ENCODE data around the gene HK1.

The HK1 gene

GRCh38 chr10:69329721-69330178 is 51.5 kb downstream of the HK1 start:
- H3K36me3 ChIP-seq (ENCODE audit: insufficient read depth, low read length) = peaks cover 8% of the 10 kb centered on the region; the same call in 1 of the 2 replicates
- TF ChIP-seq CTCF (IDR thresholded peaks at IDR 0.05; ENCODE audit: low read length) (no peak), EZH2 (IDR thresholded peaks at IDR 0.05; ENCODE audit: borderline replicate concordance, low read length) (no peak)
- H3K27me3 ChIP-seq (ENCODE audit: insufficient read depth, low read length) = no peaks in the 10 kb centered on the region
- no peaks in the 10 kb centered on the region for H3K9me3 ChIP-seq (ENCODE audit: low read length)
- no peaks in the 10 kb centered on the region for H3K9me2 ChIP-seq (ENCODE audit: low read depth, low read length)
- H2AFZ ChIP-seq (ENCODE audit: low read length) = no peak overlapping the region
- H3K4me2 ChIP-seq (ENCODE audit: low read length) = no peak overlapping the region
- H3K4me1 ChIP-seq (ENCODE audit: insufficient read depth, low read length, severe bottlenecking) = peaks cover 29% of the 10 kb centered on the region
- H3K79me2 ChIP-seq (ENCODE audit: insufficient read depth, low read length) = peaks cover 7% of the 10 kb centered on the region; the same call in 1 of the 2 replicates
- no peak overlapping the region for H3K9ac ChIP-seq (ENCODE audit: low read length)
- H3F3A ChIP-seq (ENCODE audit: insufficient read depth, low read length) = no peaks in the 10 kb centered on the region
- H4K20me1 ChIP-seq (ENCODE audit: insufficient read depth, low read length) = no peaks in the 10 kb centered on the region
- no peak overlapping the region for H3K4me3 ChIP-seq (ENCODE audit: low read depth, low read length, poor library complexity, severe bottlenecking)
- no peak overlapping the region for H3K27ac ChIP-seq (ENCODE audit: low read depth, low read length, poor library complexity, severe bottlenecking)

GRCh38 chr10:69331161-69331560 is 52.9 kb downstream of the HK1 start:
- Histone ChIP-seq H3F3A (ENCODE audit: insufficient read depth, low read length) (no peaks in the 10 kb centered on the region), H3K9ac (ENCODE audit: low read length) (no peak overlapping the region), H3K27me3 (ENCODE audit: insufficient read depth, low read length) (no peaks in the 10 kb centered on the region), H2AFZ (ENCODE audit: low read length) (no peak overlapping the region), H3K79me2 (ENCODE audit: insufficient read depth, low read length) (peaks cover 12% of the 10 kb centered on the region), H3K4me2 (ENCODE audit: low read length) (no peak overlapping the region), H3K4me1 (ENCODE audit: insufficient read depth, low read length, severe bottlenecking) (peaks cover 40% of the 10 kb centered on the region), H3K4me3 (ENCODE audit: low read depth, low read length, poor library complexity, severe bottlenecking) (no peak overlapping the region), H3K9me2 (ENCODE audit: low read depth, low read length) (no peaks in the 10 kb centered on the region), H3K9me3 (ENCODE audit: low read length) (no peaks in the 10 kb centered on the region), H4K20me1 (ENCODE audit: insufficient read depth, low read length) (no peaks in the 10 kb centered on the region), H3K27ac (ENCODE audit: low read depth, low read length, poor library complexity, severe bottlenecking) (no peak overlapping the region), H3K36me3 (ENCODE audit: insufficient read depth, low read length) (peaks cover 8% of the 10 kb centered on the region; the same call in 1 of the 2 replicates)
- no peak for TF ChIP-seq CTCF (IDR thresholded peaks at IDR 0.05; ENCODE audit: low read length)
- TF ChIP-seq EZH2 (IDR thresholded peaks at IDR 0.05; ENCODE audit: borderline replicate concordance, low read length) = no peak

- Histone ChIP-seq H3K9ac (ENCODE audit: low read length) (no peak overlapping the region), H4K20me1 (ENCODE audit: insufficient read depth, low read length) (no peaks in the 10 kb centered on the region), H2AFZ (ENCODE audit: low read length) (no peak overlapping the region), H3F3A (ENCODE audit: insufficient read depth, low read length) (no peaks in the 10 kb centered on the region), H3K27ac (ENCODE audit: low read depth, low read length, poor library complexity, severe bottlenecking) (no peak overlapping the region), H3K4me3 (ENCODE audit: low read depth, low read length, poor library complexity, severe bottlenecking) (no peak overlapping the region), H3K4me2 (ENCODE audit: low read length) (no peak overlapping the region), H3K27me3 (ENCODE audit: insufficient read depth, low read length) (no peaks in the 10 kb centered on the region), H3K36me3 (ENCODE audit: insufficient read depth, low read length) (peaks cover 8% of the 10 kb centered on the region; the same call in 1 of the 2 replicates), H3K4me1 (ENCODE audit: insufficient read depth, low read length, severe bottlenecking) (peaks cover 38% of the 10 kb centered on the region), H3K9me3 (ENCODE audit: low read length) (no peaks in the 10 kb centered on the region), H3K9me2 (ENCODE audit: low read depth, low read length) (no peaks in the 10 kb centered on the region), H3K79me2 (ENCODE audit: insufficient read depth, low read length) (peaks cover 8% of the 10 kb centered on the region; the same call in 1 of the 2 replicates)
- TF ChIP-seq CTCF (IDR thresholded peaks at IDR 0.05; ENCODE audit: low read length) (no peak), EZH2 (IDR thresholded peaks at IDR 0.05; ENCODE audit: borderline replicate concordance, low read length) (no peak)
Measured at GRCh38 chr10:69332278-69333010, 54.1 kb downstream of the HK1 start.
